ENCODE results near the gene CASZ1. TPM values are rescaled to one million over a fixed set of nuclear protein-coding genes. Genes with fewer than 3 reads are reported as not detected.

CASZ1 gene
- total and polyA plus RNA-seq, 2 donors (not counting 3 experiments of a cell fraction or from before 2014, with no cell fraction given): 1.5 to 5.2 TPM

- no peaks in the 10 kb centered on the region for H3K9me3 ChIP-seq (replicated peaks; ENCODE audit: control insufficient read depth, insufficient read depth, low read length)
- CTCF ChIA-PET: interaction anchor here (1.6 kb wide), 1 partner anchor 19 kb away, joined by 3 read pairs; no protein-coding TSS in a partner anchor
- no TSS peak for BruUV-seq (replicated peaks)
- no peaks in the 10 kb centered on the region for H3K79me2 ChIP-seq (ENCODE audit: control insufficient read depth, insufficient read depth, low read length)
- no peak overlapping the region for H3K27ac ChIP-seq (ENCODE audit: insufficient read depth, low read depth, low read length)
- no peak overlapping the region for H3K4me2 ChIP-seq (ENCODE audit: insufficient read depth, low read length)
- H3K36me3 ChIP-seq (ENCODE audit: control insufficient read depth in 2 of 2, extremely low read depth in 1 of 2, insufficient read depth in 2 of 2, low read length in 2 of 2): no peaks in the 10 kb centered on the region
- dilution Hi-C loops (cut with MboI; ENCODE audit: extremely low pct_ligation_motif_present, low sequenced_read_pairs): no loop called here
- no peak for TF ChIP-seq POLR2AphosphoS5 (IDR thresholded peaks at IDR 0.05; ENCODE audit: insufficient read depth, low read depth, low read length)
- TF ChIP-seq GATA2 (IDR thresholded peaks at IDR 0.05; ENCODE audit: insufficient read depth, insufficient read length, low read depth, low read length): no peak
- no peak for TF ChIP-seq POLR2A (IDR thresholded peaks at IDR 0.05; ENCODE audit: low read depth, low read length)
- no peak for TF ChIP-seq MAX (IDR thresholded peaks at IDR 0.05; ENCODE audit: insufficient read depth, insufficient read length)
- no peak for TF ChIP-seq JUN (IDR thresholded peaks at IDR 0.05; ENCODE audit: borderline replicate concordance, insufficient read depth, insufficient read length, low read depth)
- TF ChIP-seq CTCF (IDR thresholded peaks at IDR 0.05; ENCODE audit: extremely low read depth in 1 of 2, insufficient read depth in 1 of 2, low read depth in 1 of 2, low read length in 2 of 2): no peak
- TF ChIP-seq EZH2 (IDR thresholded peaks at IDR 0.05; ENCODE audit: borderline replicate concordance, low read depth, low read length, severe bottlenecking): no peak
- TF ChIP-seq FOS (IDR thresholded peaks at IDR 0.05; ENCODE audit: borderline replicate concordance, insufficient read depth, low read length): no peak
- no peak for TF ChIP-seq MYC (IDR thresholded peaks at IDR 0.05; ENCODE audit: low read depth, low read length)
- H3K4me1 ChIP-seq (ENCODE audit: control insufficient read depth, extremely low read depth, insufficient read depth, low read length): no peaks in the 10 kb centered on the region
- H3K9me1 ChIP-seq (replicated peaks; ENCODE audit: control insufficient read depth, extremely low read depth, insufficient read depth, low read length): no peaks in the 10 kb centered on the region
- no peak overlapping the region for H3K4me3 ChIP-seq (replicated peaks in 1 of 3; ENCODE audit: insufficient read depth in 1 of 3, low read depth in 1 of 3, low read length in 3 of 3)
- intact Hi-C loops (cut with micrococcal nuclease): no loop called here
- POLR2A ChIA-PET: no interaction called here
- FAIRE-seq (no peak), DNase-seq (ENCODE audit: low read depth, low spot score) (no peak)
- H3K9ac ChIP-seq (replicated peaks; ENCODE audit: extremely low read depth, insufficient read depth, low read length): no peak overlapping the region
- no peaks in the 10 kb centered on the region for H3K27me3 ChIP-seq (ENCODE audit: control insufficient read depth in 2 of 2, insufficient read depth in 2 of 2, low read length in 2 of 2)
- H2AFZ ChIP-seq (ENCODE audit: low read depth, low read length): no peak overlapping the region
- no peaks in the 10 kb centered on the region for H4K20me1 ChIP-seq (replicated peaks; ENCODE audit: control insufficient read depth, extremely low read depth, insufficient read depth, low read length)
Observed at GRCh38 chr1:10816233-10816632, 19.8 kb upstream of the CASZ1 start.
